ENCODE data around the gene PIK3C2G. TPM values are rescaled to one million over a fixed set of nuclear protein-coding genes. Genes with fewer than 3 reads are reported as not detected.

The PIK3C2G gene
- total RNA-seq, 4 donors from 2014 or later, result 23.6 to 80.5 (median 37.1) TPM

- H3K4me3 ChIP-seq, result no peak overlapping the region
- H3K27ac ChIP-seq, result no peak overlapping the region
- no peak for TF ChIP-seq CTCF (IDR thresholded peaks at IDR 0.05)
- no peak for TF ChIP-seq EP300 (IDR thresholded peaks at IDR 0.05)
- TF ChIP-seq POLR2A (IDR thresholded peaks at IDR 0.05), result no peak
- no peak for TF ChIP-seq POLR2AphosphoS5 (IDR thresholded peaks at IDR 0.05)
- DNase-seq (ENCODE audit: low spot score in 2 of 2), result no peak
- 84% methylated on average over 3 of the region's 3 CpGs for WGBS
- H3K36me3 ChIP-seq, result no peaks in the 10 kb centered on the region
- H3K9me3 ChIP-seq, result no peaks in the 10 kb centered on the region
- H3K27me3 ChIP-seq, result no peaks in the 10 kb centered on the region
- H3K4me1 ChIP-seq, result peaks cover 8% of the 10 kb centered on the region
These were observed 211.0 kb downstream of the PIK3C2G start for GRCh38 chr12:18472304-18472703.

GRCh38 chr12:18472806-18473205, 211.5 kb downstream of the PIK3C2G start:
- peaks cover 8% of the 10 kb centered on the region for H3K4me1 ChIP-seq
- TF ChIP-seq POLR2AphosphoS5 (IDR thresholded peaks at IDR 0.05), result no peak
- no peak for TF ChIP-seq CTCF (IDR thresholded peaks at IDR 0.05)
- TF ChIP-seq POLR2A (IDR thresholded peaks at IDR 0.05), result no peak
- TF ChIP-seq EP300 (IDR thresholded peaks at IDR 0.05), result no peak
- H3K27ac ChIP-seq, result no peak overlapping the region
- no peaks in the 10 kb centered on the region for H3K27me3 ChIP-seq
- H3K36me3 ChIP-seq, result no peaks in the 10 kb centered on the region
- no peaks in the 10 kb centered on the region for H3K9me3 ChIP-seq
- WGBS, result 94% methylated on average over 9 of the region's 9 CpGs
- no peak overlapping the region for H3K4me3 ChIP-seq
- no peak for DNase-seq (ENCODE audit: low spot score in 2 of 2)

- no peaks in the 10 kb centered on the region for H3K9me3 ChIP-seq
- DNase-seq (ENCODE audit: low spot score in 2 of 2), result no peak
- peaks cover 18% of the 10 kb centered on the region for H3K4me1 ChIP-seq
- TF ChIP-seq POLR2AphosphoS5 (IDR thresholded peaks at IDR 0.05) (no peak), EP300 (IDR thresholded peaks at IDR 0.05) (no peak), POLR2A (IDR thresholded peaks at IDR 0.05) (no peak), CTCF (IDR thresholded peaks at IDR 0.05) (no peak)
- no peaks in the 10 kb centered on the region for H3K27me3 ChIP-seq
- H3K4me3 ChIP-seq, result no peak overlapping the region
- H3K27ac ChIP-seq, result no peak overlapping the region
- WGBS, result 56% methylated on average over 4 of the region's 4 CpGs
- no peaks in the 10 kb centered on the region for H3K36me3 ChIP-seq
These were observed 215.5 kb downstream of the PIK3C2G start for GRCh38 chr12:18476861-18477260.

GRCh38 chr12:18479256-18479655, 217.9 kb downstream of the PIK3C2G start:
- Histone ChIP-seq H3K36me3 (no peaks in the 10 kb centered on the region), H3K27ac (peak overlapping the region; percentile 60), H3K4me1 (peaks cover 18% of the 10 kb centered on the region), H3K9me3 (no peaks in the 10 kb centered on the region), H3K27me3 (no peaks in the 10 kb centered on the region), H3K4me3 (no peak overlapping the region)
- DNase-seq (ENCODE audit: low spot score in 2 of 2), result no peak
- no peak for TF ChIP-seq CTCF (IDR thresholded peaks at IDR 0.05)
- TF ChIP-seq POLR2AphosphoS5 (IDR thresholded peaks at IDR 0.05), result no peak
- no peak for TF ChIP-seq EP300 (IDR thresholded peaks at IDR 0.05)
- no peak for TF ChIP-seq POLR2A (IDR thresholded peaks at IDR 0.05)
- WGBS, result 47% methylated on average over 3 of the region's 3 CpGs

GRCh38 chr12:18482601-18483120, 221.3 kb downstream of the PIK3C2G start:
- no peak for DNase-seq (ENCODE audit: low spot score in 2 of 2)
- H3K27ac ChIP-seq, result no peak overlapping the region
- no peaks in the 10 kb centered on the region for H3K36me3 ChIP-seq
- H3K27me3 ChIP-seq, result no peaks in the 10 kb centered on the region
- H3K4me3 ChIP-seq, result no peak overlapping the region
- WGBS, result 91% methylated on average over 2 of the region's 2 CpGs
- TF ChIP-seq EP300 (IDR thresholded peaks at IDR 0.05) (no peak), POLR2AphosphoS5 (IDR thresholded peaks at IDR 0.05) (no peak), POLR2A (IDR thresholded peaks at IDR 0.05) (no peak), CTCF (IDR thresholded peaks at IDR 0.05) (no peak)
- no peaks in the 10 kb centered on the region for H3K9me3 ChIP-seq
- H3K4me1 ChIP-seq, result peaks cover 10% of the 10 kb centered on the region
